ENCODE measurements around the gene CFAP73.
A peak's percentile ranks its signal among the peaks of the same experiment; 100 is the strongest.

CFAP73 gene

DNA sequence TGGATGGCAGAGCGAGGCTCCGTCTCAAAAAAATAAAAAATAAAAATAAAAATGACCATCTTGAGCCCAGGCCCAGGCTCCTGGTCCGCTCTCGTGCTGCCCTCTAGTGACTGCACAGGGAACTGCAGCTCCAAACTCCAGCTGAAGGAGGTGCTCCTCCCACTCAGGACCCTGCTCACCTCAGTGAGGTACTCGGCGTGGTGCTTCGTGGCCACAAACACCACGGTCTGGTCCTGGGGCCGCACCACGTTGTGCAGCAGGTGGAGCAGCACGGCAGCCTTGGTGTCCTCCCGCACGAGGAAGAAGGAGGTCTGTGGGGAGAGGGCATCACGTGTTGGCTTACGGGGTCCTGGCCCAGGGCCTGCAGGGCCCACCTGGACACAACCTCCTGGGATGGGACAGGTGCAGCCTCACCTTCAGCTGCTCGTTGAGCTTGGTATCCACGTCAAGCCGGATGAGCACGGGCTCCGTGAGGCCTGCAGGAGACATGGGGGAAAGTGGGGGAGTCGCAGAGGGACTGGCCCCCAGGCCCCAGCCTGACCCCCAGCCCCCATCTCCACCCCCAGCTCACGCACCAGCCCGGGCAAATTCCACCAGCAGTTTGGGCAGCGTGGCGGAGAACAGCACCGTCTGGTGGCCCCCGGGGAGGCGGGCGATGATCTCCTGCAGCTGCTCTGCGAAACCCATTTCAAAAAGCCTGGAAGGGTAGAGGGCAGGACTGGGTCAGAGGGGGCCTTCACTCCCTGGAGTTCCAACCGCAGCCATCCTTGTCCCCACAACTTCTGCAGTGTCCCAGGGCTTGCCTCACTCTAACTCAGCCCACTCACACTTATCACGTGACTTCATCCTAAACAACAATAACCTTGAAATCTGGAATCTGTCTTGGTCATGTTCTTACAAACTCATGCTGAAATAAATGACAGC is 25.2 kb downstream of the CFAP73 start:
- DNase-seq (ENCODE audit: low spot score): peak; percentile 88
- peak; percentile 98 for TF ChIP-seq CTCF (IDR thresholded peaks at IDR 0.05; ENCODE audit: extremely low read depth, missing control alignments)

DNA sequence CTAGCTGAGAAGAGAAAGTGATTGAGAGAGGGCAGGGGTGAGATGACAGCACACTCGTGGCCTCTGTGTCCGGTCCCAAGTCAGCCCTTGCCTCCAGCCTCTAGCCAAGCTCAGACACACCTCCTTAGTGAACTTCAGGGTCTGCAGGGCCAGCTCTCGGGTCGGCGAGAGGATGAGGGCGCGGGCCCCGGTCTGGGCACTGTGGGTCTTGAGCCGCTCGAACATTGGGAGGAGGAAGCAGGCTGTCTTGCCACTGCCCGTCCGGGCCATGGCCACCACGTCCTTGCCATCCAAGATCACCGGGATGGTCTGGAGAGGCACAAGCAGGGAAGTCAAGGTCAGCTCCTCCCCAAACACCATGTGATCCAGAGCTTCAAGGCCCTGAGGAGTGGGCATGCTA is 29.5 kb downstream of the CFAP73 start:
- no peak for DNase-seq (ENCODE audit: low spot score)
- TF ChIP-seq CTCF (IDR thresholded peaks at IDR 0.05; ENCODE audit: extremely low read depth, missing control alignments): no peak

DNA sequence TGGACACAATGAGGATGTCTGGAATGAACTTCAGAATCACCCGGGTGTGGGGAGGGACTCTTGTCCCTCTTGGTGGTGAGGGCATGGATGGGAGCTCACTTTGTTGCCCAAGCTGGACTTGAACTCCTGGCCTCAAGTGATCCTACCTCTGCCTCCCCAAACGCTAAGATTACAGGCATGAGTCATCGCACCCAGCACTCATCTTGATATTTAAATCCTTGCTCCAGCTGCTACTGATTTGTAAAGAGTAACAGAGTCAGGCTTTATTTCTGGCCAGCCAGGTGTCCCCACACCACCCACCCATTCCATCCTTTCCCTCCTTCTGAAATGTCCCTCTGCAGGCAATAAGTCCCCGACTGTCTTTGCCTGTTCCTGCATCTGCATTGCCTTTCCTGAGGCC is 30.8 kb downstream of the CFAP73 start:
- TF ChIP-seq CTCF (IDR thresholded peaks at IDR 0.05; ENCODE audit: extremely low read depth, missing control alignments): no peak
- DNase-seq (ENCODE audit: low spot score): no peak

GRCh38 chr12:113181975-113182374 is 32.5 kb downstream of the CFAP73 start:
- TF ChIP-seq CTCF (IDR thresholded peaks at IDR 0.05; ENCODE audit: extremely low read depth, missing control alignments): no peak
- no peak for DNase-seq (ENCODE audit: low spot score)

DNA sequence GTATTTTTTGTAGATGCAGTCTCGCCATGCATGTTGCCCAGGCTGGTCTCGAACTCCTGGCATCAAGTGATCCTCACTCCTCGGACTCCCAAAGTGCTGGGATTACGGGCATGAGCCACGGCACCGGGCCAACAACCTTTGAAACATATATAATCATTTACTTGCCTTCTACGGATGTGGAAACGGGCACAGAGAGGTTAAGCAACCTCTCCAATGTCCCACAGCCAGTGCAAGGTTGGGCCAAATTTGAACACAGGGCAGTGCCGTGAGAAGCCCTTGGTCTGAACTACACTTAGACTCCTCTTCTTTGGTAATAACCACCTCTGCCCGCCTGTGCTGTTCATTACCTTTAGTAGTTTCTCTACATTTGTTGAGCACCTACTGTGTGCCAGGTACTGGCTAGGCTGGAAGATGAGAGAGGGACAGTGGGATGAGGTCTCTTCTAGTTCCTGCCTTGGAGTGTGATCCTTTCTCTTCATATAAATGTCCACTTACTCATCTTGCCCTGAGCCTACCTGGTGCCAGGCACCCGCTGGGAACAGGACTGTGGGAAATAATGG is 33.6 kb downstream of the CFAP73 start:
- DNase-seq (ENCODE audit: low spot score): no peak
- TF ChIP-seq CTCF (IDR thresholded peaks at IDR 0.05; ENCODE audit: extremely low read depth, missing control alignments): no peak

- no peak for TF ChIP-seq CTCF (IDR thresholded peaks at IDR 0.05; ENCODE audit: extremely low read depth, missing control alignments)
- no peak for DNase-seq (ENCODE audit: low spot score)
These were observed 34.8 kb downstream of the CFAP73 start for GRCh38 chr12:113184098-113184899.

GRCh38 chr12:113184900-113185179 is 35.3 kb downstream of the CFAP73 start:
- no peak for TF ChIP-seq CTCF (IDR thresholded peaks at IDR 0.05; ENCODE audit: extremely low read depth, missing control alignments)
- peak; percentile 93 for DNase-seq (ENCODE audit: low spot score)

Measured in GM20000 (cell line).